NB4 (cell line): Measurements from ENCODE around the gene HDHD2.

Experiments
- DNase-seq: peaks from one replicate; pipeline ENCODE4 v3.0.0; 2010; ENCODE audit warnings: low read depth
- H3K4me3 ChIP-seq: one replicate; pipeline ENCODE4 v1.5.1; 2011; ENCODE audit warnings: mild to moderate bottlenecking, low read depth, low read length, moderate library complexity
- CTCF ChIP-seq: IDR thresholded peaks from one replicate; pipeline ENCODE4 v1.5.1; 2012; ENCODE audit warnings: low read depth, low read length
- MAX ChIP-seq: IDR thresholded peaks from 2 replicates; pipeline ENCODE4 v1.6.1; 2011; ENCODE audit warnings: low read depth, low read length
- MYC ChIP-seq: IDR thresholded peaks from 2 replicates; pipeline ENCODE4 v1.6.1; 2011; ENCODE audit warnings: low read depth, low read length
- POLR2A ChIP-seq: IDR thresholded peaks from 2 replicates; pipeline ENCODE4 v1.6.1; 2011; ENCODE audit warnings: mild to moderate bottlenecking; ENCODE audit not compliant: insufficient read length; ENCODE audit errors: extremely low read depth

Gene HDHD2

GRCh38 chr18:47121146-47121545 lies 29.2 kb downstream of the HDHD2 start:
- H3K4me3 ChIP-seq: no peak overlapping the region
- TF ChIP-seq MAX: no peak
- no peak for TF ChIP-seq MYC
- TF ChIP-seq POLR2A: no peak
- no peak for TF ChIP-seq CTCF
- DNase-seq: no peak

- H3K4me3 ChIP-seq: no peak overlapping the region
- TF ChIP-seq MYC (no peak), CTCF (no peak), MAX (no peak), POLR2A (no peak)
- no peak for DNase-seq
These were observed 29.9 kb downstream of the HDHD2 start for GRCh38 chr18:47120428-47120827.

GRCh38 chr18:47118981-47119380 lies 31.3 kb downstream of the HDHD2 start:
- no peak for DNase-seq
- TF ChIP-seq MAX: no peak
- no peak for TF ChIP-seq POLR2A
- no peak overlapping the region for H3K4me3 ChIP-seq

GRCh38 chr18:47115205-47115604 lies 35.1 kb downstream of the HDHD2 start:
- DNase-seq: no peak
- no peak overlapping the region for H3K4me3 ChIP-seq
- TF ChIP-seq CTCF (no peak), MYC (no peak), MAX (no peak), POLR2A (no peak)

GRCh38 chr18:47113796-47114540 lies 36.3 kb downstream of the HDHD2 start:
- no peak overlapping the region for H3K4me3 ChIP-seq
- TF ChIP-seq MAX: no peak
- TF ChIP-seq MYC: no peak
- TF ChIP-seq POLR2A: no peak
- TF ChIP-seq CTCF: no peak

GRCh38 chr18:47110492-47111274 lies 39.6 kb downstream of the HDHD2 start:
- TF ChIP-seq CTCF (no peak), POLR2A (no peak), MYC (no peak), MAX (no peak)
- H3K4me3 ChIP-seq: no peak overlapping the region
- DNase-seq: no peak

More at GRCh38 chr18:47113796-47114540, 36.3 kb downstream of the HDHD2 start:
- no peak for DNase-seq
